A549 treated with dexamethasone at 1 μM for 4 hours (cell line): ENCODE data around the gene EEIG2. TPM values are rescaled to one million over a fixed set of nuclear protein-coding genes. Genes with fewer than 3 reads are reported as not detected.

ENCODE experiments used
- total RNA-seq: library from RNA; stranded (reverse); fragments of 200-300 nt; extraction: Qiagen RNA extraction; gene quantifications from 5 replicates; pipeline ENCODE4 v1.2.3, GENCODE V29; 2022

The EEIG2 gene
- 4.2 to 6.7 TPM (median 5.9 TPM) in 5 replicates for total RNA-seq

GRCh38 chr1:108559215-108560186 is at the start of gene EEIG2:
TSS of gene EEIG2 (plus strand) at chr1:108560100. CDS start at chr1:108560429, 329 bp downstream.

Other genes starting within 250 kb of the EEIG2 start
- not detected in 5 replicates for gene NBPF6, start 109.8 kb upstream of the EEIG2 start, total RNA-seq
- gene HENMT1, start 101.0 kb downstream of the EEIG2 start, total RNA-seq, result 3.6 to 5.8 TPM (median 4.3 TPM) in 5 replicates
- gene PRPF38B, start 132.2 kb downstream of the EEIG2 start, total RNA-seq, result 19.5 to 23.3 TPM (median 20.8 TPM) in 5 replicates
- gene FNDC7, start 152.8 kb downstream of the EEIG2 start, total RNA-seq, result 0.02 to 0.07 TPM (median 0.03 TPM) in 4 of 5 replicates, not detected in the other
- gene STXBP3, start 186.6 kb downstream of the EEIG2 start, total RNA-seq, result 16.9 to 24.2 TPM (median 19.6 TPM) in 5 replicates